ENCODE results near the gene RAET1G. TPM values are rescaled to one million over a fixed set of nuclear protein-coding genes. Genes with fewer than 3 reads are reported as not detected.

The RAET1G gene
- total RNA-seq, 2 experiments from 2014 or later: not detected

DNA sequence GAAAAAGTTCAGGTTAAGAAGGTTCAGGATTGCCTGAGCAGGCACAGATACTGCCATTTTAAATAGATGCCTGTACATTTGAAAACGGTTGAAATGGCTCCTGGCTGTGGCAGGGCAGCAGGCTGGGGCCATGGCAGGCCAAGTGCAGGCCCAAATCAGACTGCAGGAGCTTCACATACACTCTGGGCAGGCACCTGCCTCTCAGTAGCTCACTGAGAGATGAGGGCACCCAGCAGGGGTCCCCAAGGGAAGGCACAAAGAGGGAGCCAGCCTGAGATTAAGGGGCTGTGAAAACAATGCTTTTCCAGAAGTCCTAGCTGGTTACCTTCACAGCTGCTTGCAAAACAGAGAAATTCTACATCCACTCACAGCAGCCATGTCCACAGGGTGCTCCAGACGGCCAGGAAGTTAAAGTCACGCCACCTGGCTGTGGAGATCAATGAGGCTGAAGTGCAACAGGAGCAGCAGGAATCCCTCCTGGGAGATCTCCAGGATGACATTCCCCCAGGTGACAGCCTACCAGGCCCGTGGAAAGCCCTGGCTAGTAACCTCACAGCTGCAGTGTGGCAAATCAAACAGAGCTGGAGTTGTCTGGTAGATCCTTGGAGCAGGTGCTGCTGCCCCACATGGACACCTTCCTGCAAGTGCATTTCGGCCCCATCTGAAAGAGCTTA lies 18.8 kb downstream of the RAET1G start:
- no peak for DNase-seq
- ChIA-PET CTCF (interaction anchor here (1.2 to 1.5 kb wide), 4 partner anchors 10 to 73 kb away, joined by 3 to 6 read pairs (median 3); no protein-coding TSS in a partner anchor), POLR2A (no interaction called here)
- Mint-ChIP-seq H3K4me1 (ENCODE audit: low read depth) (no peaks in the 10 kb centered on the region), H3K27me3 (no peaks in the 10 kb centered on the region), H3K4me3 (no peak overlapping the region), H3K27ac (no peak overlapping the region), H3K9me3 (peaks cover 8% of the 10 kb centered on the region), H3K36me3 (ENCODE audit: low read depth) (peaks cover 2% of the 10 kb centered on the region)
- intact Hi-C loops (cut with micrococcal nuclease): no loop called here
- ATAC-seq: no peak
- TF ChIP-seq, protein P1, sequence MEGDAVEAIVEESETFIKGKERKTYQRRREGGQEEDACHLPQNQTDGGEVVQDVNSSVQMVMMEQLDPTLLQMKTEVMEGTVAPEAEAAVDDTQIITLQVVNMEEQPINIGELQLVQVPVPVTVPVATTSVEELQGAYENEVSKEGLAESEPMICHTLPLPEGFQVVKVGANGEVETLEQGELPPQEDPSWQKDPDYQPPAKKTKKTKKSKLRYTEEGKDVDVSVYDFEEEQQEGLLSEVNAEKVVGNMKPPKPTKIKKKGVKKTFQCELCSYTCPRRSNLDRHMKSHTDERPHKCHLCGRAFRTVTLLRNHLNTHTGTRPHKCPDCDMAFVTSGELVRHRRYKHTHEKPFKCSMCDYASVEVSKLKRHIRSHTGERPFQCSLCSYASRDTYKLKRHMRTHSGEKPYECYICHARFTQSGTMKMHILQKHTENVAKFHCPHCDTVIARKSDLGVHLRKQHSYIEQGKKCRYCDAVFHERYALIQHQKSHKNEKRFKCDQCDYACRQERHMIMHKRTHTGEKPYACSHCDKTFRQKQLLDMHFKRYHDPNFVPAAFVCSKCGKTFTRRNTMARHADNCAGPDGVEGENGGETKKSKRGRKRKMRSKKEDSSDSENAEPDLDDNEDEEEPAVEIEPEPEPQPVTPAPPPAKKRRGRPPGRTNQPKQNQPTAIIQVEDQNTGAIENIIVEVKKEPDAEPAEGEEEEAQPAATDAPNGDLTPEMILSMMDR (IDR thresholded peaks at IDR 0.05): no peak

- Mint-ChIP-seq H3K9me3 (no peaks in the 10 kb centered on the region), H3K36me3 (ENCODE audit: low read depth) (no peaks in the 10 kb centered on the region), H3K4me1 (ENCODE audit: low read depth) (peaks cover 1% of the 10 kb centered on the region), H3K27me3 (no peaks in the 10 kb centered on the region), H3K27ac (no peak overlapping the region), H3K4me3 (no peak overlapping the region)
- intact Hi-C loops (cut with micrococcal nuclease): no loop called here
- ChIA-PET CTCF (no interaction called here), POLR2A (no interaction called here)
- TF ChIP-seq, protein P1 (IDR thresholded peaks at IDR 0.05): no peak
- ATAC-seq (no peak), DNase-seq (no peak)
Observed at GRCh38 chr6:149901444-149902140, 21.3 kb downstream of the RAET1G start.

DNA sequence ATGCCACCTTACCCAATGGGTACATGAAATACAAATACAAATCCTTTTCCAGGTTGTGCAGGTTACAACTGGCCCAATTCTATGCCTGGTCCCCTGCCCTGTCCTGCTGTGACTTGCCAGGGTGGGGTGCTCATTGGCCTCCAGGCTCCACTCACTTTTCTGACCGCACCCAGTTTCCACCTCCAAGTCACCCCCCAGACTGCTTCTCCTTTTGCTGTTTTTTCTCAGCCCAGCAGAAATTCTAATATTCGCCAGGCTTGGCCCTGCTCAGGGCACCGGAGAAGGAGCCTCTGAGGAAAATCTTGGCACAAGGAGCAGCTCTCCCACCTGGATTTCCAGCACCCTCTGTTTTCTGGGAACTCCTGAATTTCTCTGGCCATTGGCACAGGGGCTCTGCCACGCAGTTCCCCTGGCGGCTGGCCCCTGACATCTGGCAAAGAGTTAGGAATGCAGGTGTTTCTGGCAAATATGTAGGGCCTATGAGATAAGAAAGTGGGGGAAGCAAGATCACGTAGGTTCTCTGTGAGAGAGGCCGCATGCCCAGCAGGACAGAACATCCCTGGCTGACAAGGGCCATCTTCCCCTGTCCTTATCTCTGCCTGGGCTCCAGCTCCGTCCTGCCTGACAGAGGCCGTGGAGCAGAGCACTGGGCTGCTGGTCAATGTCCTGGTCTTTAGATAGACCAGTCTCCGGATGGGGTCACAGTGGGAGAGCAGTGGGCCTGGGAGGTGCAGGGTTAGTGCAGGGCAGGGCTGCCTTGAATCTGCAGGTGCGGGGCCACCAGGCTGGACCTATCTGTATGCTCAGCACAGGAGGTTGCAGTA lies 22.1 kb downstream of the RAET1G start:
- ChIA-PET CTCF (interaction anchor here (1.1 kb wide), 1 partner anchor 60 kb away, joined by 3 read pairs; no protein-coding TSS in a partner anchor), POLR2A (no interaction called here)
- TF ChIP-seq, protein P1 (IDR thresholded peaks at IDR 0.05): no peak

DNA sequence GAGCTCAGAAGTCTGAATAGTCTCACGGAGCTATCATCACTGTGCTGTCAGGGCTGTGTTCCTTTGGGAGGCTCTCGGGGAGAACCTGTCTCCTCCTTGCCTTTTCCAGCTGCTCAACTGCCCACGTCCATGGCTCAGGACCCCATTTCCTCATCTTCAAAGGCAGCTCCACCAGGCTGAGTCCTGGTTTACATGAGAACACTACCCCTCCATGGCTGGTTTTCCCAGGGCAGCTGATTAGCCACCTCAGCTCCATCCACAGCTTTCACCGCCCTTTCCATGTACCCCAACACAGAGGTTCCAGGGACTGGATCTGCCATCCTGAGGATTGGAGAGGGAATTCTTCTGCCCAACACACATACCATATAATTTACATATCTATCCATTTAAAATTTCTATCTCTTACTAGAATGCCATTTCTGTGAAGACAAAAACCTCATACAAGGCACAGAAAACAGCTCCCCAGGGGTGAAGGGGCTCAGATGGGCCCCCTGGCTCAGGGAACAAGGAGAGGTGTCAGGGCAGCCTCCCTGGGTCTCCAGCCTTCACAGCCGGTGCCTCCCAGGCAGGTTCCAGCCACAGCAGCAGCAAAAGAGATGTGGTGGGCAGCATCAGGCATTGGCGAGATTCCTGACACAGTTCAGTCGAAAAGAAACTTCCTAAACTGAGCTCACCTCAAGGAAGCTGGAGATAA lies 22.8 kb downstream of the RAET1G start:
- no peak overlapping the region for H3K4me3 Mint-ChIP-seq
- CTCF ChIA-PET: interaction anchor here (1.1 kb wide), 1 partner anchor 59 kb away, joined by 3 read pairs; no protein-coding TSS in a partner anchor

More for the DNA sequence above, 22.1 kb downstream of the RAET1G start:
- no peaks in the 10 kb centered on the region for H3K36me3 Mint-ChIP-seq (ENCODE audit: low read depth)
- H3K4me1 Mint-ChIP-seq (ENCODE audit: low read depth): peaks cover 9% of the 10 kb centered on the region
- ATAC-seq (no peak), DNase-seq (no peak)
- H3K4me3 Mint-ChIP-seq: no peak overlapping the region
- H3K9me3 Mint-ChIP-seq: no peaks in the 10 kb centered on the region
- H3K27me3 Mint-ChIP-seq: no peaks in the 10 kb centered on the region
- no peak overlapping the region for H3K27ac Mint-ChIP-seq
- intact Hi-C loops (cut with micrococcal nuclease): no loop called here

More for the DNA sequence above, 22.8 kb downstream of the RAET1G start:
- H3K27ac Mint-ChIP-seq: no peak overlapping the region
- TF ChIP-seq, protein P1 (IDR thresholded peaks at IDR 0.05): no peak
- peaks cover 12% of the 10 kb centered on the region for H3K4me1 Mint-ChIP-seq (ENCODE audit: low read depth)
- H3K36me3 Mint-ChIP-seq (ENCODE audit: low read depth): no peaks in the 10 kb centered on the region
- POLR2A ChIA-PET: no interaction called here
- no peaks in the 10 kb centered on the region for H3K9me3 Mint-ChIP-seq
- intact Hi-C loops (cut with micrococcal nuclease): no loop called here
- no peaks in the 10 kb centered on the region for H3K27me3 Mint-ChIP-seq
- no peak for DNase-seq
- ATAC-seq: no peak
